ENCODE measurements around the gene SMARCB1.
A peak's percentile ranks its signal among the peaks of the same experiment; 100 is the strongest.
"Not testable (repeated sequence)": the region's sequence is repeated elsewhere in the genome, so short reads cannot be mapped to it uniquely, and the experiment has no call there.

Gene SMARCB1

DNA sequence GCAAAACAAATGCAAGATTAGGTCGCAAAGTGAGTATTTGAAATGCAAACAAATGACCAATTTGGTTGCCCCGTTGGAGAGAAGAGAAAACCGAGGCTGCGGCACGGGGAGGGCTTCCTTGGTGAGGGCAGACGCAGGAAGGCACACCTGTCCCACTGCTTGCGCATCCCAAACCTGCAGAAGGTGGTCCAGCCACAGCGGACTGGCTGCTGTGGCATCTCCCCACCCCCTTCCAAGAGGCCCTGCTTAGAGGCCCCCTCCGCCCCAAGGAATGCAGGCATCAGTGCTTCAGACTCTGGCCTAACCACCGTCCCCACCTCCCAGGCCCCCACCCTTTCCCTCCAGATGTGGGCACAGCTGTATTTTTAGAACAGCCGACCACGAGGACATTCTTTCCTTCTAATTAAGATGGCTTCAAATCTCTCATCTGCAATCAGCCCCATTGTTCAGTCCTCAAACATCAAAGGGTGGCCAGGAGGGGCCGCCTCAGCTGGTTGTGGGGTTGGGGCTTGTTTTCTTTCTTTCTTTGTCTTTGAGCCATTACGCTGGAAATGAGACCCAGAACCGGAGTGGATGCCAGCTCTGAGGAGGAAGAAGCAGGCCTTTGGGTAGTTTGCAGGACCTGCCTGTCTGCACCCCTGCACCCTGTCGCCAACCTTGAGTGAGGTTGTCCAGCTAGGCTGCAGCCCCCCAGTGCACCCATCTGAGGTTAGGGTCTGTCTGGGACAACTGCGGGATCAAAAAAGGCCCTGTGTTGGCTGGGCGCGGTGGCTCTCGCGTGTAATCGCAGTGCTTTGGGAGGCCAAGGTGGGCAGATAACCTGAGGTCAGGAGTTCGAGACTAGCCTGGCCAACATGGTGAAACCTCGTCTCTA is 61.5 kb downstream of the SMARCB1 start:
- no peak for DNase-seq

DNA sequence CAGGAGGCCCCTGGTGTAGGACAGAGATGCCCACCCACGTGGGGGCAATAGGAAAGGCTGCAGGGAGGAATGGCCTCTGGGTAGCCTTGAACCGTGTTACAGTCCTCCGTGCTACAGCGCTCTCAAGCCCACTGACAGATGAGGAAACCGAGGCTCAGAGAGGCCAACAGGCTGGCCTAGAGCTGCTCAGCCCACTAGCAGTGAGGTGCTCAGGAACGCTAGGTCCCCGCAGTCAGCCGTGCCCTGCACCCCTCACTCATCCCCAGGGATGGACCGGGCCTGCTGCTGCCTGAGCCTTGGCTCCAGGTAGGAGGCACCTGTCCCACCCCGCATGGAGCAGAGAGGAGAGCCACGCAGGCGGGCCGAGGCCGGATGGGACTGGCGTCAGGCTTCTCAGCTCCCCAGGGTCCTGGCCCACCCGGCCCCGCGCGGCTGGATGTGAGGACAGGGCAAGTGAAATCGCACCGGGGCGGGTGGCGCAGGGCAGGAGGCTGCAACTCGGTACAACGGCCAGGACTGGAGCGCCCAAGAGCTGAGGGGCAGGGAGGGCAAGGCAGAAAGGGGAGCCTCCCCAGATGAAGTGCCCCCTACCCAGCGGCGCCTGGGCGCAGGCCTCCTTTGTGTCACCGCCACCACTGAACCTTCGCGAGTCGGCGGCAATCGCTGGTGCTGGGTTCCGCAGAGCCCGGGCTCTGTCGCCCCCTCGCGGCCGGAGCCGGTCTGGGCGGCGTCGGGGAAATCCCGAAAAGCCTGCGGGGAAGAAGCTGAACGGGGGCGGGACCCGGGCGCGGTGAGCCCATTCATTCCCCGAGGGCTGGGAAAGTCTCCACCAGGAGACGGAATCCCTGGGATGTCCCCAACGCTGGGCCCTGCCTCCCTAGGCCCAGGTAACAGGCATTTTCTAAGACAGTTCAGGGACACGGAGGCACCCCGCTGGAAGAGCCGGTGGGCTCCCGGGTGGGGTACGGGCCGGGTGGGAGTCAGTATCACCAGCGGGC is 62.5 kb downstream of the SMARCB1 start:
- DNase-seq, result peak; percentile 61

DNA sequence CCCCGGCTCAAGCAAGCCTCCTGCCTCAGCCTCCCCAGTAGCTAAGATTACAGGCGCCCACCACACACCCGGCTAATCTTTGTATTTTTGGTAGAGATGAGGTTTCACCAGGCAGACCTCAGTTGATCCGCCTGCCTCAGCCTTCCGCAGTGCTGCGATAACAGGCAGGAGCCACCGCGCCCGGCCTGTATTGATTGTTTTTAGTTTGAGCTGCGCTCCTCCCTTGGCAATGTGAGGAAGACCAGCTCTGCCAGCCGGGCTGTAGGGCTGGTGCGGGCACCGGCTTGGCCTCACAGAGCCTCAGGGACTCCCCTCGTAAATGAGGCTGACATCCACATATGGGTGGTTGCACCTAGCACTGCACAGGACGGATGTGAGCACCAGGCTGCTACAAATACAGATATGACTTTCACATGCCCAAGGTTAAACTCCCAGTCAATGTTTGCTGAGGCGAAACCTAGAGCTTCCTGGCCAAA is 63.4 kb downstream of the SMARCB1 start:
- no peak for DNase-seq

DNA sequence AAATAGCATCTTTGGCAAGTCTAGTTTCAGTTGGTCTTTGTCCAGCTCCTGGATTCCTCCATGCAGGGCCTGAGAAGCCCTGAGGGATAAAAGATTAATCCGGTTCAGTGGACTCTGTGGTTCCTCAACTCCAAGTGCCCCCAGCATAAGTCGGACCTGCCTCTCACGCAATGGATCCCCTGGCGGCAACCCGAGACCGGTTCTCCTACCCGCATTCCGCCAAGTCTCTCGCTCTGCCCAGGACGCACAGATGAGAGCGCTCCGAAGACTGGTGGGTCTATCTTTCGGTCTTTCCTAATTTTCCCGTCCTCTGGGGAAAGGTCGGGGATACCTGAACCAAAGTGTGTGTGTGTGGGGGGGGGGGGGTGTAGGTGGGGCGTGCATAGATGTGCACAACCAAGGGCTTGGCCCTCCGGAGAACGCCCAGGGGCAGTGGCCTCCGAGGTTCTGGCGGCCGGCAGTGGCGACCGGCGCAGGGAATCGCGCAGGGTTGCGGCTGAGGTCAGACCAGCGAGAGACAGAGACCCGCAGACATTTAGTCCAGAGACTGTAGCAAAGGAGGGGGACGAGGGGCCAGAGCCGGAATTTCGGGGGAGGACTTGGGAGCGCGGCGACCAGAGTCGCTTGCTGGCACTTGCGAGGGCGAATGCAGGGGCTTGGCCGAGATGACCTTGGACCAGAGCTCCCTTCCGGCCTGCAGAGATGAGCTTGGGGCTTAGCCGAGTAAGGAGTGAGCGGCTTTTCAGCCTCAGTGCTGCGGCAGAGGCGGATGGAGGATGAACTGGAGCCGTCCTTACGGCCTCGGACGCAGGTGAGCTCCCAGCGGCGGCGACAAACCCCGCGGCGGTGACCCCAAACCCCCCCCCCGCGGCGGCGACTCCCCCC is 70.2 kb downstream of the SMARCB1 start:
- peak; percentile 44 for DNase-seq

DNA sequence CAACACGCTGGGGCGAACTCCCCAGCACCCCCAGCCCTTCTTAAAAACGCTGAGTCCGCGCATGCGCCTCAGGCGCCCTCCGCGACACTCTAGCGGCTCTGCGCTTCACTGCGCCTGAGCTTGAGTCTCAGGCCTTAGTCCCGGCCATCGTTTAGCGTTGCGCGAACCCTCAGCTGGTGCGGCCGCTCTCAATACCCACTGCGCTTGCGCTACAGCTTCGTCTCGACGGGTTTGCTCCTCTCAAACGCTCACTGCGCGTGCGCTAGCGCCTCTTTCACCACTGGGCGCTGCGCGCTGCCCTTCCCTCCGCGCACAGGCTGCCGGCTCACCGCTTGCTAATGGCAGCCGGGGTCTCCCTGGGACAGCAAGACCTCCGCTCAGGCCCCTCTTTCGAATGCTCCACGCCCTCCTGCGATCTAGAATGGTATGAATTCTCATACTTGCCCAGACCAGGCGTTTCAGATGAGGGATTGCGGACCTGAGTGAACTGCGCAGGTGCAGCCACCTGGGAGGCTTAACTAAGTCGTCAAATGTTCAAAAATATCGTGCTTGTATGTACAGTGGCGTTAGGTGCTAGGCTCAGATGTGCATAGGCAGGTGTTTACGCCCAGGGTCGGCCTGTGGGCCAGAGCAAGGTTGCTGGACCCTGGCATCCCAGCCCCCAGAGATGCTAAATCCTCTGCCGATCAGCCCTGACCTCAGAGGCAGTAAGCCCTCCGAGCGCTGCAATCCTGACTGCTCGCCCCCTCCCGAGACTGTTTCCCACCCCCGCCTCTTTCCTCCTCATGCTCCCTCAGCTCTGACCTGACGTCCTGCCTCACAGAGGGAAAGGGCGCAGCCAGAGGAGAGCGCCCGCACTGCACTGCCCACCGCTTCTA is 71.1 kb downstream of the SMARCB1 start, which contains the start of gene SLC2A11:
Gene SLC2A11, plus strand, starts transcription at position 270 of the 878 bp plus-strand sequence. Its CDS starts 125 bp downstream, at position 395.
- peak; percentile 91 for DNase-seq

DNA sequence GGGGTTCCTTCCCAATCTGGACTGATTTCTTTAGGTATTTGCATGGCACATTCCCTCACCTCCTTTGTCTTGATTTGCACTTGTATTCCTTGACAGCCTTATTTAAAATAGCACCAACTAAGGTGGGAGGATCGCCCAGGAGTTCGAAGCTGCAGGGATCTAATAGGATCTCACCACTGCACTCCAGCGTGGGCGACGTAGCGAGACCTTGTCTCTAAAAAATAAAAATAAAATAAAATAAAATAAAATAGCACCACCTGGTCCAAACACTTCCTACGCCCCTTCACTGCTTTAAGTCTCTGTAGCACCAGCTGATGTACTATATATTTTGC is 71.7 kb downstream of the SMARCB1 start:
- no peak for DNase-seq

DNA sequence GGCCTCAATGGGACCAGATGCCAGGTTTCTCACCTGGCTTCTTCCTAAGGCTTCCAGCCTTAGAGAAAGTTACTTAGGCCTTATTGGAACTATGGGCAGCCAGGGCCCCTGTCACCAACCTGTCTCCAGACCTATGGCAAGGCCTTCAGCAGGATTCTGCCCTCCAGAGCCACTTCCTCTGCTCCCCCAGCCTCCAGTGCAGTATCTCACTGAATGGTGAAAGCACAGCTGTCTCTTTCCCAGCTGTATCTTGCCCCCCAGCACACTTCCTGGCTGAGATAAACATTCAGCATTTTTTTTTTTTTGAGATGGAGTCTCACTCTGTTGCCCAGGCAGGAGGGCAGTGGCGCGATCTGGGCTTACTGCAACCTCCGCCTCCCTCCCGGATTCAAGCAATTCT is 72.4 kb downstream of the SMARCB1 start:
- DNase-seq, result no peak

DNA sequence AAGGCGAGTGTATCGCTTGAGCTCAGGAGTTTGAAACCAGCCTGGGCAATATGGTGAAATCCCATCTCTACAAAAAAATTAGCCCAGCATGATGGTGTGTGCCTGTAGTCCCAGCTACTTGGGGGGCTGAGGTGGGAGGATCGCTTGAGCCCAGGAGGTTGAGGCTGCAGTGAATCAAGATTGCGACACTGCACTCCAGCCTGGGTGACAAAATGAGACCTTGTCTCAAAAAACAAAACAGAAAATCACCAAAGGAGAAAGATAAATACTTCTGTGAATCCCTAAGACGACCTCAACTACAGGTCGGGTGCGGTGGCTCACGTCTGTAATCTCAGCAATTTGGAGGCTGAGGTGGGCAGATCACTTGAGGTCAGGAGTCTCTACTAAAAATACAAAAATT is 73.4 kb downstream of the SMARCB1 start:
- DNase-seq, result not testable (repeated sequence)

DNA sequence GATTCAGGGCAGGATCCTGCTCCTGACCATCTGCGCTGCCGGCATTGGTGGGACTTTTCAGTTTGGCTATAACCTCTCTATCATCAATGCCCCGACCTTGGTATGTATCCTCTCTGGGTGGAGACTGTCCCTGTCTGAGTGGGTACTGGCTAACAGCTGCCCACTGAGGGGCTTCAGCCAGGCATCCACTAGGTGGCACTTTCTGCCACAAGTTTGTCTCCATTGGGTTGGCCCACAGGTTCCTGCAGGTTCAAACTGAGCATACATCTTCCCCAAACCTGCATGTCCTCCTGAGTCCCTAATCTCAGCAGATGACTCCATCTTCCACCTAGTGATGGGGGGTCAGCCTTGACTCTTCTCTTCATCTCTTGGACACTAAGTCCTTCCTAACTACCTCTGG is 75.3 kb downstream of the SMARCB1 start:
- DNase-seq, result peak; percentile 24

DNA sequence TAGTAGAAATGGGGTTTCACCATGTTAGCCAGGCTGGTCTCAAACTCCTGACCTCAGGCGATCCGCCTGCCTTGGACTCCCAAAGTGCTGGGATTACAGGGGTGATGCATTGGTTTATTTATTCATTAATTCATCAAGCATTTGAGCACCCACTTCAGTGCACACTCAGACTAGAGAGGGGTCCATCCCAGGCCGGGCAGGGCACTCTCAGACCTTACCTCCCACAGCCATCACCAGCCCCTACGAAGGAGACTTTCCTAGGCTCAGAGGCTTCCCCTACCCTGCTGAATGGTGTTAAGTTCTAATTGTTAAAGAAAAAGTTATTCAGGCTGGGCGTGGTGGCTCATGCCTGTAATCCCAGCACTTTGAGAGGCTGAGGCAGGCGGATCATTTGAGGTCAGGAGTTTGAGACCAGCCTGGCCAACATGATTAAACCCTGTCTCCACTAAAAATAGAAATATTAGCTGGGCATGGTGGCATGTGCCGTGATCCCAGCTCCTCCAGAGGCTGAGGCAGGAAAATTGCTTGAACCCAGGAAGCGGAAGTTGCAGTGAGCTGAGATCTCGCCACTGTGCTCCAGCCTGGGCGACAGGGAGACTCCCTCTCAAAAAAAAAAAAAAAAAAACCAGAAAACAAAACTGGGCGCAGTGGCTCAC is 77.9 kb downstream of the SMARCB1 start:
- DNase-seq, result not testable (repeated sequence)

DNA sequence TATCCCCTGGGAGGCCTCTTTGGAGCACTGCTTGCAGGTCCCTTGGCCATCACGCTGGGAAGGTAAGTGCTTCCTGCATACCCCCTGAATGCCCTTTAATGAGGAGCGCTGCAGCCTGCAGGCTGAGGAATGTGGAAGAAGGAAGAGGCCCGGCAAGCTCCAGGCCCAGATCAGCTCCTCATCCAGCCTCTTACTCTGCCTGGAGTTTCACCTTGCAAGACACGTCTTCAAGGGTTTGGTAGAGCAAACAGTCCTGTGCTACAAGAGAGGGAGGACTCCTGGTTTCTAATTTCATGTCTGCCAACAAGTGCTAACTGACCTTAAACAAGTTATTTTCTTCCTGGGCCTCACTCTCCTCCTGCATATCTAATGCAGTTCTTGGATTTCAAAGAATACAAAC is 81.8 kb downstream of the SMARCB1 start:
- DNase-seq, result no peak

DNA sequence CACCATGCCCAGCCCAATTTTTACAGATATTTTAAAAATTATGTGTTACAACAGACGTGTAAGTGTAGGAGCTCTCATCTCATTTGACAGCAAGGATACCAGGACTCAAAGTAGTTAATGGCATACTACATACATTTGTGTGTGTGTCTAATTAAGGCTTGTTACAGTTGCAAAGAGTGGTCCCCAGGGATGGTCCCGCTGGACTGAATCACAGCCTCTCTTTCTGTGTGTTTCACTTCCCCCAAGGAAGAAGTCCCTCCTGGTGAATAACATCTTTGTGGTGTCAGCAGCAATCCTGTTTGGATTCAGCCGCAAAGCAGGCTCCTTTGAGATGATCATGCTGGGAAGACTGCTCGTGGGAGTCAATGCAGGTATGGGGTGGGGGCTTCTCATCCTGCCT is 88.1 kb downstream of the SMARCB1 start:
- DNase-seq, result no peak

DNA sequence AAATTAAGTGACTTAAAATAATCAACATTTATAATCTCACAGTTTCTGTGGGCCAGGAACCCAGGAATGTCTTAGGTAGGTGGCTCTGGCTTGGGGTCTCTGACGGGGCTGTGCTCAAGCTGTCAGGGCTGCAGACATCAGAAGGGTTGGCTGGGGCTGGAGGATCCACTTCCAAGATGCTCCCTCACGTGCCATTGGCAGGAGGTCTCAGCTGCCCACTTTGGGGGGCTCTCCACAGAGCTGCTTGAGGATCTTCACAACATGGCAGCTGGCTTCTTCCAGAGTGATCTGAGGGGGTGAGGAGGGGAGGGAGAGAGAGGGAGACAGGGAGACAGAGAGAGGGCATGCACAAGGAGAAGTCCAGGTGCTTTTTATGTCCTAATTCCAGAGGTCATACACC is 89.0 kb downstream of the SMARCB1 start:
- no peak for DNase-seq

DNA sequence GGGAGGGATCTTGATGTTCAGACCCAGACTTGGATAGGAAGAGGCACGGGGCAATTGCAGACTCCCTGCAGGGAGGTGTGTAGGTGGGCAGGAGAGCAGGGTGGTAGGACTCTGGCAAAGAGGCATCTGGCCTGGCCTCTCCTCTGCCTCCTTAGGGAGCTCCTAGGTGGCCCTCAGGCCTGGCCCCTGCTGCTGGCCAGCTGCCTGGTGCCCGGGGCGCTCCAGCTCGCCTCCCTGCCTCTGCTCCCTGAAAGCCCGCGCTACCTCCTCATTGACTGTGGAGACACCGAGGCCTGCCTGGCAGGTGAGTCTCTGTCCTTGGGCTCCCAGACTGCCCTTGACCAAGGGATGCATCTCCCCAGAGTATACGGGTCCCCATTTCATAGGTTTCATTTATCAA is 90.8 kb downstream of the SMARCB1 start:
- DNase-seq, result no peak

DNA sequence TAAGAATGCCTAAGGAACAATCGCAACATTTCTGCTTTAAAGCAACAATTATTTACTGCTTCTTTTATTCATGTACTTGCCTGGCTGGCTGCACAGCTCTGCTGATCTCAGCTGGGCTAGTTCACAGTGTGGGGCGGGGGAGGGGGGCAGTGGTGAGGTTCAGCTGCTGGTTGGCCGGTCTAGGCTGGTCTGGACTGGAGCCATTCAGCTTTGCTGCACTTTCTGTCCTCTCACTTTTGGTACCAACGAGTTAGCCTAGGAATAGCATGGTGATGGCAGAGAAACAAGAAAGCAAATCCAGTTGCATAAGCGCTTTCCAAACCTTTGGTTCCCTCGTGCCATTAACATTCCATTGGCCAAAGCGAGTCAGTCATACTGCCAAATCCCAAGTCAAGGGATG is 91.5 kb downstream of the SMARCB1 start:
- no peak for DNase-seq

DNA sequence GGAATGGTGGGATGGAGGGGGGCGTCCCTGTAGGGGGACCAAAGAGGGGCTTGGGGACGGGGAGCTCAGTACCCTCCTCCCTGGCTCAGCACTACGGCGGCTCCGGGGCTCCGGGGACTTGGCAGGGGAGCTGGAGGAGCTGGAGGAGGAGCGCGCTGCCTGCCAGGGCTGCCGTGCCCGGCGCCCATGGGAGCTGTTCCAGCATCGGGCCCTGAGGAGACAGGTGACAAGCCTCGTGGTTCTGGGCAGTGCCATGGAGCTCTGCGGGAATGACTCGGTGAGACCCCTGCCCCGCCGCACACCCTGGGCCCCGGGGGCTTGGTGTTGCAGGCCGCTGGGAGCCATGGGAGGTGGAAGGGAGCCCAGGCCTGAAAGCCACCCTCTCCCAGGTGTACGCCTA is 95.6 kb downstream of the SMARCB1 start:
- DNase-seq, result no peak

DNA sequence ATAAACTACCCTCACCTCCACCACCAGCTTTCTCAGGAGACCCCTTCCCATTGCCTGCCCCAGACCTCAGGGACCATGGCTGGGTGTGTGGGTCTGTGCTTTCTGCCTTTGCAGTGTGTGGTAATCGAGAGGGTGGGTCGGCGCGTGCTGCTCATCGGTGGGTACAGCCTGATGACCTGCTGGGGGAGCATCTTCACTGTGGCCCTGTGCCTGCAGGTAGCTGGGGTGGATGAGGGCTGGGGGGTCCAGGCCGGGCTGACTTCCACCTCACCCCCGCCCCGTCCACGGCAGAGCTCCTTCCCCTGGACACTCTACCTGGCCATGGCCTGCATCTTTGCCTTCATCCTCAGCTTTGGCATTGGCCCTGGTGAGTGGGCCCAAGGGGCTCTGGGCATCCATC is 96.9 kb downstream of the SMARCB1 start:
- DNase-seq, result no peak

DNA sequence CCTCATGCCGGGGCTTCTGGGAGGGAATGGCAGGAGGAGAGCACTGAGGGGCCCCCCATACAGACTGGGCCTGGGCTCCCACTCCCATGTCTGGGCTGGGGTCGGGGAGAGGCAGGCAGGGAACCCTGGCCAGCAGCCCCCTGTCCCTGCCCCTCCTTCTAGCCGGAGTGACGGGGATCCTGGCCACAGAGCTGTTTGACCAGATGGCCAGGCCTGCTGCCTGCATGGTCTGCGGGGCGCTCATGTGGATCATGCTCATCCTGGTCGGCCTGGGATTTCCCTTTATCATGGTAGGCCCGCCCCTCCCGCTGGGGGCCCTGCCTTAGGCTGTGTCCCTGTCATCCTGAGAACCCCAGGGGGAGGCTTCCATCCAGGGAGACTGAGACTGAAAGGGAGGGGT is 97.4 kb downstream of the SMARCB1 start:
- no peak for DNase-seq
